Panc1 (cell line): Measurements from ENCODE around the gene TIMM9.

Source experiments
- CTCF ChIP-seq: fragments of 450-650 bp; IDR thresholded peaks from 2 replicates; pipeline ENCODE4 v1.5.1; 2017; ENCODE audit warnings: mild to moderate bottlenecking
- POLR2AphosphoS5 ChIP-seq: IDR thresholded peaks from 2 replicates; pipeline ENCODE4 v1.6.1; 2012; ENCODE audit warnings: mild to moderate bottlenecking, low read depth, low read length, moderate library complexity
- REST ChIP-seq, 2 experiments: IDR thresholded peaks; 2 replicates each; pipeline ENCODE4 v1.6.1; 2011 to 2012; ENCODE audit warnings: low read depth in 2 of 2, control low read depth in 1 of 2, low read length in 1 of 2, mild to moderate bottlenecking in 1 of 2, moderate library complexity in 1 of 2; ENCODE audit not compliant: insufficient read depth in 1 of 2
- SIN3A ChIP-seq: IDR thresholded peaks from 2 replicates; pipeline ENCODE4 v1.6.1; 2012; ENCODE audit warnings: low read depth, mild to moderate bottlenecking, low read length, moderate library complexity, borderline replicate concordance; ENCODE audit not compliant: insufficient read depth
- TCF7L2 ChIP-seq: IDR thresholded peaks from 2 replicates; pipeline ENCODE4 v1.6.1; 2011; ENCODE audit warnings: mild to moderate bottlenecking, low read depth, low read length, inconsistent platforms

- TF ChIP-seq CTCF (no peak), SIN3A (no peak), POLR2AphosphoS5 (no peak), REST (IDR thresholded peaks at IDR 0.05; ENCODE audit: insufficient read depth in 1 of 2, low read depth in 2 of 2, low read length in 1 of 2) (no peak), TCF7L2 (no peak)
These were observed 39.1 kb upstream of the TIMM9 start for GRCh38 chr14:58466459-58466858.
